HEK293 (cell line): ENCODE measurements around the gene C17orf50.

Experiments
- MEIS1 ChIP-seq: sonication (generic); formaldehyde crosslinking; IDR thresholded peaks from 2 replicates; pipeline ENCODE4 v1.8.1; 2022; ENCODE audit warnings: missing genetic modification reagents, mild to moderate bottlenecking, borderline replicate concordance
- RBAK ChIP-seq: fragments of 450-650 bp; formaldehyde crosslinking; IDR thresholded peaks from 2 replicates; pipeline ENCODE4 v1.5.1; 2016; ENCODE audit warnings: missing biosample characterization, missing genetic modification characterization
- SETDB1 ChIP-seq: IDR thresholded peaks from one replicate; pipeline ENCODE4 v1.6.1; 2017; ENCODE audit warnings: mild to moderate bottlenecking, low read length, moderate library complexity, mixed read lengths; ENCODE audit not compliant: insufficient read length
- ZBTB48 ChIP-seq: fragments of 450-650 bp; formaldehyde crosslinking; IDR thresholded peaks from 2 replicates; pipeline ENCODE4 v1.5.1; 2016; ENCODE audit warnings: missing biosample characterization, missing genetic modification characterization
- ZEB2 ChIP-seq: fragments of 450-650 bp; formaldehyde crosslinking; IDR thresholded peaks from 2 replicates; pipeline ENCODE4 v1.5.1; 2016; ENCODE audit warnings: missing biosample characterization, missing genetic modification characterization
- ZFP3 ChIP-seq: fragments of 450-650 bp; formaldehyde crosslinking; IDR thresholded peaks from 2 replicates; pipeline ENCODE4 v1.5.1; 2016; ENCODE audit warnings: low read depth, missing biosample characterization, missing genetic modification characterization
- ZNF155 ChIP-seq: fragments of 450-650 bp; formaldehyde crosslinking; IDR thresholded peaks from 2 replicates; pipeline ENCODE4 v1.5.1; 2016; ENCODE audit warnings: missing biosample characterization, missing genetic modification characterization
- ZNF174 ChIP-seq: fragments of 450-650 bp; formaldehyde crosslinking; IDR thresholded peaks from 2 replicates; pipeline ENCODE4 v1.5.0; 2017; ENCODE audit warnings: missing biosample characterization, mild to moderate bottlenecking, missing genetic modification characterization
- ZNF2 ChIP-seq: fragments of 450-650 bp; formaldehyde crosslinking; IDR thresholded peaks from 2 replicates; pipeline ENCODE4 v1.5.1; 2016; ENCODE audit warnings: missing biosample characterization, missing genetic modification characterization
- ZNF214 ChIP-seq: fragments of 450-650 bp; formaldehyde crosslinking; IDR thresholded peaks from 2 replicates; pipeline ENCODE4 v1.5.1; 2017; ENCODE audit warnings: missing biosample characterization, mild to moderate bottlenecking, missing genetic modification characterization, borderline replicate concordance
- ZNF341 ChIP-seq: fragments of 450-650 bp; formaldehyde crosslinking; IDR thresholded peaks from 2 replicates; pipeline ENCODE4; 2016; ENCODE audit warnings: low read depth, missing biosample characterization, missing genetic modification characterization
- ZNF433 ChIP-seq: fragments of 450-650 bp; formaldehyde crosslinking; IDR thresholded peaks from 2 replicates; pipeline ENCODE4 v1.5.1; 2016; ENCODE audit warnings: missing biosample characterization, missing genetic modification characterization, low read depth
- ZNF501 ChIP-seq: fragments of 450-650 bp; formaldehyde crosslinking; IDR thresholded peaks from 2 replicates; pipeline ENCODE4 v1.5.1; 2016; ENCODE audit warnings: missing biosample characterization, missing genetic modification characterization
- ZNF510 ChIP-seq: fragments of 450-650 bp; formaldehyde crosslinking; IDR thresholded peaks from 2 replicates; pipeline ENCODE4 v1.5.1; 2018; ENCODE audit warnings: mild to moderate bottlenecking, missing genetic modification characterization, missing biosample characterization; ENCODE audit not compliant: insufficient replicate concordance
- ZNF521 ChIP-seq: fragments of 450-650 bp; formaldehyde crosslinking; IDR thresholded peaks from 2 replicates; pipeline ENCODE4 v1.5.1; 2017; ENCODE audit warnings: missing biosample characterization, mild to moderate bottlenecking, missing genetic modification characterization
- ZNF561 ChIP-seq: fragments of 450-650 bp; IDR thresholded peaks from 2 replicates; pipeline ENCODE4 v1.5.1; 2018; ENCODE audit warnings: missing biosample characterization, missing genetic modification characterization, borderline replicate concordance
- ZNF571 ChIP-seq: fragments of 450-650 bp; formaldehyde crosslinking; IDR thresholded peaks from 2 replicates; pipeline ENCODE4 v1.5.0; 2017; ENCODE audit warnings: missing biosample characterization, missing genetic modification characterization
- ZNF596 ChIP-seq: fragments of 450-650 bp; IDR thresholded peaks from 2 replicates; pipeline ENCODE4 v1.5.0; 2018; ENCODE audit warnings: missing biosample characterization, mild to moderate bottlenecking, missing genetic modification characterization, moderate library complexity
- ZNF626 ChIP-seq: fragments of 450-650 bp; sonication (Bioruptor Pico); formaldehyde crosslinking; IDR thresholded peaks from 2 replicates; pipeline ENCODE4 v1.5.1; 2018; ENCODE audit warnings: missing biosample characterization, missing genetic modification characterization, inconsistent platforms
- ZNF639 ChIP-seq: fragments of 450-650 bp; formaldehyde crosslinking; IDR thresholded peaks from 2 replicates; pipeline ENCODE4 v1.5.1; 2016; ENCODE audit warnings: missing biosample characterization, missing genetic modification characterization
- ZNF704 ChIP-seq: fragments of 450-650 bp; formaldehyde crosslinking; IDR thresholded peaks from 2 replicates; pipeline ENCODE4 v1.5.1; 2016; ENCODE audit warnings: missing biosample characterization, missing genetic modification characterization
- ZSCAN30 ChIP-seq: fragments of 450-650 bp; IDR thresholded peaks from 2 replicates; pipeline ENCODE4 v1.5.1; 2018; ENCODE audit warnings: missing biosample characterization, mild to moderate bottlenecking, missing genetic modification characterization, moderate library complexity
- TF ChIP-seq, protein P1 (sequence below): fragments of 450-650 bp; formaldehyde crosslinking; IDR thresholded peaks from 2 replicates; pipeline ENCODE4 v1.5.1; 2017; ENCODE audit warnings: missing biosample characterization, mild to moderate bottlenecking, missing genetic modification characterization, moderate library complexity
- TF ChIP-seq, protein P2 (sequence below): fragments of 450-650 bp; formaldehyde crosslinking; IDR thresholded peaks from 2 replicates; pipeline ENCODE4 v1.5.1; 2016; ENCODE audit warnings: missing biosample characterization, missing genetic modification characterization
- TF ChIP-seq, protein P3 (sequence below): fragments of 450-650 bp; formaldehyde crosslinking; IDR thresholded peaks from 2 replicates; pipeline ENCODE4 v1.5.1; 2017; ENCODE audit warnings: missing biosample characterization, missing genetic modification characterization
- TF ChIP-seq, protein P4 (sequence below): fragments of 450-650 bp; formaldehyde crosslinking; IDR thresholded peaks from 2 replicates; pipeline ENCODE4 v1.5.1; 2016; ENCODE audit warnings: missing biosample characterization, missing genetic modification characterization
- TF ChIP-seq, protein P5 (sequence below): fragments of 450-650 bp; formaldehyde crosslinking; IDR thresholded peaks from 2 replicates; pipeline ENCODE4 v1.5.1; 2016; ENCODE audit warnings: missing biosample characterization, missing genetic modification characterization
- TF ChIP-seq, protein P6 (sequence below): fragments of 450-650 bp; formaldehyde crosslinking; IDR thresholded peaks from 2 replicates; pipeline ENCODE4 v1.5.1; 2016; ENCODE audit warnings: missing biosample characterization, missing genetic modification characterization

C17orf50 gene

DNA sequence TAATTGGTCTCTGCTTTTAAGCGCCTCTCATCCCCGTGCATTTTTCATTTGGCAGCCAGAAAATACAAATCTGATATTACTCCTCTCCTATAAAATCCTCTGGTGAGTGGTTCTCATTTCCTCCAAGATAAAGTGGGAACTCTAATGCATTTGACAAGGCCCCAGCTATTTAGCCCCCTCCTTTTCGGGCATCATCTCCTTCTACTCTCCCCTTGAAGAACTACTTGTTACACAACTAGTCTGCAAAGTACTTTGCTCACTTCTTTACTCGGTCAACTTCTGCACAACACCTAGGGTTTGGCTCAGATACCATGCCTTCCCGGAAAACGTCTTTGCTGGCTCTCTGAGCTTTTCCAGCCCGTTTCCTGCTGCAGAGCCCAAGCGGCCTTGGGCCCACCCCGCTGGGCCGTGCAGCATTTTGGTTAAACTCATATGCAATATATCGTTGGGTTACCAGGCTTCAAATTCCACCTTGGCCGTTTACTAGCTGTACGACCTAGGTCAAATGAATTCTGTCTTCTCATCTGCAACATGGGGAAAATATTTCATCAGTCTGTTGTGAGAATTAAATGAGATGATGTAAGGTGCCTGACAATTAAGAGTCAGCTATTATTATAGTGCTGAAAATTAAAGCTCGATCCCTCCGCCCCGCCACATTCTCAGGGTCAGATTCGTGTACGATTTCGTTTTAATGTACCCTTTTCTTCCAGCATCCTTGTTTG lies 47.7 kb downstream of the C17orf50 start (continued):
- TF ChIP-seq ZNF596 (tag by site-specific recombination), result no peak
- TF ChIP-seq ZEB2, result no peak
- TF ChIP-seq ZSCAN30, result no peak; the same call in 1 of the 2 replicates
- no peak for TF ChIP-seq ZBTB48
- TF ChIP-seq, protein P1, sequence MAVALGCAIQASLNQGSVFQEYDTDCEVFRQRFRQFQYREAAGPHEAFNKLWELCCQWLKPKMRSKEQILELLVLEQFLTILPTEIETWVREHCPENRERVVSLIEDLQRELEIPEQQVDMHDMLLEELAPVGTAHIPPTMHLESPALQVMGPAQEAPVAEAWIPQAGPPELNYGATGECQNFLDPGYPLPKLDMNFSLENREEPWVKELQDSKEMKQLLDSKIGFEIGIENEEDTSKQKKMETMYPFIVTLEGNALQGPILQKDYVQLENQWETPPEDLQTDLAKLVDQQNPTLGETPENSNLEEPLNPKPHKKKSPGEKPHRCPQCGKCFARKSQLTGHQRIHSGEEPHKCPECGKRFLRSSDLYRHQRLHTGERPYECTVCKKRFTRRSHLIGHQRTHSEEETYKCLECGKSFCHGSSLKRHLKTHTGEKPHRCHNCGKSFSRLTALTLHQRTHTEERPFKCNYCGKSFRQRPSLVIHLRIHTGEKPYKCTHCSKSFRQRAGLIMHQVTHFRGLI (tag by site-specific recombination), result 0 out of 2 replicates have a peak, but pooled peaks have one; percentile 66
- peak; percentile 76 for TF ChIP-seq ZFP3
- TF ChIP-seq ZNF521, result no peak
- no peak for TF ChIP-seq MEIS1 (CRISPR knock-in tag)
- TF ChIP-seq ZNF341 (tag by site-specific recombination), result no peak
- TF ChIP-seq, protein P2, sequence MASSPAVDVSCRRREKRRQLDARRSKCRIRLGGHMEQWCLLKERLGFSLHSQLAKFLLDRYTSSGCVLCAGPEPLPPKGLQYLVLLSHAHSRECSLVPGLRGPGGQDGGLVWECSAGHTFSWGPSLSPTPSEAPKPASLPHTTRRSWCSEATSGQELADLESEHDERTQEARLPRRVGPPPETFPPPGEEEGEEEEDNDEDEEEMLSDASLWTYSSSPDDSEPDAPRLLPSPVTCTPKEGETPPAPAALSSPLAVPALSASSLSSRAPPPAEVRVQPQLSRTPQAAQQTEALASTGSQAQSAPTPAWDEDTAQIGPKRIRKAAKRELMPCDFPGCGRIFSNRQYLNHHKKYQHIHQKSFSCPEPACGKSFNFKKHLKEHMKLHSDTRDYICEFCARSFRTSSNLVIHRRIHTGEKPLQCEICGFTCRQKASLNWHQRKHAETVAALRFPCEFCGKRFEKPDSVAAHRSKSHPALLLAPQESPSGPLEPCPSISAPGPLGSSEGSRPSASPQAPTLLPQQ, result peak; percentile 29
- no peak for TF ChIP-seq ZNF501
- no peak for TF ChIP-seq RBAK (tag by site-specific recombination)
- TF ChIP-seq ZNF433, result no peak
- 0 out of 2 replicates have a peak, but pooled peaks have one; percentile 23 for TF ChIP-seq ZNF561 (tag by site-specific recombination)
- TF ChIP-seq, protein P3, sequence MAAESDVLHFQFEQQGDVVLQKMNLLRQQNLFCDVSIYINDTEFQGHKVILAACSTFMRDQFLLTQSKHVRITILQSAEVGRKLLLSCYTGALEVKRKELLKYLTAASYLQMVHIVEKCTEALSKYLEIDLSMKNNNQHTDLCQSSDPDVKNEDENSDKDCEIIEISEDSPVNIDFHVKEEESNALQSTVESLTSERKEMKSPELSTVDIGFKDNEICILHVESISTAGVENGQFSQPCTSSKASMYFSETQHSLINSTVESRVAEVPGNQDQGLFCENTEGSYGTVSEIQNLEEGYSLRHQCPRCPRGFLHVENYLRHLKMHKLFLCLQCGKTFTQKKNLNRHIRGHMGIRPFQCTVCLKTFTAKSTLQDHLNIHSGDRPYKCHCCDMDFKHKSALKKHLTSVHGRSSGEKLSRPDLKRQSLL (tag by site-specific recombination), result no peak
- TF ChIP-seq ZNF214, result no peak
- no peak for TF ChIP-seq ZNF2 (tag by site-specific recombination)
- TF ChIP-seq, protein P4, sequence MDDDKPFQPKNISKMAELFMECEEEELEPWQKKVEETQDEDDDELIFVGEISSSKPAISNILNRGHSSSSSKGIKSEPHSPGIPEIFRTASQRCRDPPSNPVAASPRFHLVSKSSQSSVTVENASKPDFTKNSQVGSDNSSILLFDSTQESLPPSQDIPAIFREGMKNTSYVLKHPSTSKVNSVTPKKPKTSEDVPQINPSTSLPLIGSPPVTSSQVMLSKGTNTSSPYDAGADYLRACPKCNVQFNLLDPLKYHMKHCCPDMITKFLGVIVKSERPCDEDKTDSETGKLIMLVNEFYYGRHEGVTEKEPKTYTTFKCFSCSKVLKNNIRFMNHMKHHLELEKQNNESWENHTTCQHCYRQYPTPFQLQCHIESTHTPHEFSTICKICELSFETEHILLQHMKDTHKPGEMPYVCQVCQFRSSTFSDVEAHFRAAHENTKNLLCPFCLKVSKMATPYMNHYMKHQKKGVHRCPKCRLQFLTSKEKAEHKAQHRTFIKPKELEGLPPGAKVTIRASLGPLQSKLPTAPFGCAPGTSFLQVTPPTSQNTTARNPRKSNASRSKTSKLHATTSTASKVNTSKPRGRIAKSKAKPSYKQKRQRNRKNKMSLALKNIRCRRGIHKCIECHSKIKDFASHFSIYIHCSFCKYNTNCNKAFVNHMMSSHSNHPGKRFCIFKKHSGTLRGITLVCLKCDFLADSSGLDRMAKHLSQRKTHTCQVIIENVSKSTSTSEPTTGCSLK (tag by site-specific recombination), result no peak
- peak; percentile 15 for TF ChIP-seq SETDB1
- TF ChIP-seq, protein P5, sequence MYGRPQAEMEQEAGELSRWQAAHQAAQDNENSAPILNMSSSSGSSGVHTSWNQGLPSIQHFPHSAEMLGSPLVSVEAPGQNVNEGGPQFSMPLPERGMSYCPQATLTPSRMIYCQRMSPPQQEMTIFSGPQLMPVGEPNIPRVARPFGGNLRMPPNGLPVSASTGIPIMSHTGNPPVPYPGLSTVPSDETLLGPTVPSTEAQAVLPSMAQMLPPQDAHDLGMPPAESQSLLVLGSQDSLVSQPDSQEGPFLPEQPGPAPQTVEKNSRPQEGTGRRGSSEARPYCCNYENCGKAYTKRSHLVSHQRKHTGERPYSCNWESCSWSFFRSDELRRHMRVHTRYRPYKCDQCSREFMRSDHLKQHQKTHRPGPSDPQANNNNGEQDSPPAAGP, result no peak
- TF ChIP-seq ZNF704 (tag by site-specific recombination), result no peak
- TF ChIP-seq, protein P6, sequence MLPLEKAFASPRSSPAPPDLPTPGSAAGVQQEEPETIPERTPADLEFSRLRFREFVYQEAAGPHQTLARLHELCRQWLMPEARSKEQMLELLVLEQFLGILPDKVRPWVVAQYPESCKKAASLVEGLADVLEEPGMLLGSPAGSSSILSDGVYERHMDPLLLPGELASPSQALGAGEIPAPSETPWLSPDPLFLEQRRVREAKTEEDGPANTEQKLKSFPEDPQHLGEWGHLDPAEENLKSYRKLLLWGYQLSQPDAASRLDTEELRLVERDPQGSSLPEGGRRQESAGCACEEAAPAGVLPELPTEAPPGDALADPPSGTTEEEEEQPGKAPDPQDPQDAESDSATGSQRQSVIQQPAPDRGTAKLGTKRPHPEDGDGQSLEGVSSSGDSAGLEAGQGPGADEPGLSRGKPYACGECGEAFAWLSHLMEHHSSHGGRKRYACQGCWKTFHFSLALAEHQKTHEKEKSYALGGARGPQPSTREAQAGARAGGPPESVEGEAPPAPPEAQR (tag by site-specific recombination), result no peak
- TF ChIP-seq ZNF639, result no peak
- TF ChIP-seq ZNF174 (tag by site-specific recombination), result no peak
- no peak for TF ChIP-seq ZNF571
- TF ChIP-seq ZNF155 (tag by site-specific recombination), result no peak
- no peak for TF ChIP-seq ZNF626 (tag by site-specific recombination)
- no peak for TF ChIP-seq ZNF510 (tag by site-specific recombination)
